A549 (cell line): ENCODE results near the gene ARVCF. TPM values are rescaled to one million over a fixed set of nuclear protein-coding genes. Genes with fewer than 3 reads are reported as not detected.

Source experiments
- ATAC-seq, 2 experiments: fragments of 200-7000 bp in 1 of 2; fragments of >200 bp in 1 of 2; cut with Nextera tagmentation in 1 of 2; cut with Tn5 transposase in 1 of 2; 3 replicates each; pipeline versions ENCODE4 v1.8.0 to v1.9.1; 2018 to 2020; ENCODE audit warnings: mild to moderate bottlenecking in 1 of 2, moderate library complexity in 1 of 2
- CTCF ChIA-PET: fragments of 300-600 bp; sonication (Branson Sonifier 250); formaldehyde crosslinking; extraction: SDS; loops from one replicate; lab custom pipeline; 2021; ENCODE audit warnings: antibody characterized with exemption, inconsistent platforms; lab: Yijun Ruan, JAX
- POLR2A ChIA-PET: fragments of 350-600 bp; formaldehyde crosslinking; extraction: SDS; loops from one replicate; lab custom pipeline; 2021; ENCODE audit warnings: antibody characterized with exemption, inconsistent platforms; lab: Yijun Ruan, JAX
- DNase-seq, 2 experiments: peaks; one replicate each; pipeline versions ENCODE4 v3.0.0 to v3.0.0-alpha.2; 2011 to 2016; ENCODE audit warnings: low read depth in 1 of 2, low spot score in 1 of 2
- FAIRE-seq: peaks from 2 replicates; lab custom pipeline; 2011; peaks lifted over from hg19 to GRCh38; lab: Jason Lieb, UNC
- H3K27ac ChIP-seq, 2 experiments: fragments of >200 bp; sonication (Bioruptor Twin); formaldehyde crosslinking; 3 replicates each; pipeline ENCODE4 v1.5.1; 2016 to 2017
- H3K4me1 ChIP-seq: fragments of >200 bp; sonication (Bioruptor Twin); formaldehyde crosslinking; 3 replicates; pipeline ENCODE4 v1.6.1; 2016
- H3K4me2 ChIP-seq: fragments of >200 bp; sonication (Bioruptor Twin); formaldehyde crosslinking; 3 replicates; pipeline ENCODE4 v1.6.1; 2016
- H3K4me3 ChIP-seq: fragments of >200 bp; sonication (Bioruptor Twin); formaldehyde crosslinking; 3 replicates; pipeline ENCODE4 v1.5.1; 2016
- H3K9me3 ChIP-seq: fragments of >200 bp; sonication (Bioruptor Twin); formaldehyde crosslinking; 3 replicates; pipeline ENCODE4 v1.6.1; 2016
- CBX2 ChIP-seq: fragments of 200-600 bp; sonication (generic); IDR thresholded peaks from 2 replicates; pipeline ENCODE4 v1.6.1; 2016; ENCODE audit warnings: low read depth, mild to moderate bottlenecking, borderline replicate concordance
- HOXB13 ChIP-seq: fragments of 250-450 bp; sonication (Bioruptor Pico); IDR thresholded peaks from 2 replicates; pipeline ENCODE4 v1.5.0; 2020; ENCODE audit warnings: low read depth, mild to moderate bottlenecking, moderate library complexity
- JUN ChIP-seq, 2 experiments: fragments of >200 bp; sonication (Bioruptor Twin); formaldehyde crosslinking; IDR thresholded peaks; 2 replicates in 1 of 2; 3 replicates in 1 of 2; pipeline ENCODE4 v1.6.1; 2016 to 2017
- KDM1A ChIP-seq: fragments of 200-600 bp; sonication (generic); IDR thresholded peaks from 2 replicates; pipeline ENCODE4 v1.6.1; 2016; ENCODE audit warnings: low read depth, mild to moderate bottlenecking
- PHF8 ChIP-seq: fragments of 200-600 bp; sonication (generic); IDR thresholded peaks from 2 replicates; pipeline ENCODE4 v1.6.1; 2016; ENCODE audit warnings: low read depth, mild to moderate bottlenecking, antibody characterized with exemption, moderate library complexity, borderline replicate concordance
- POLR2A ChIP-seq: IDR thresholded peaks from 2 replicates; pipeline ENCODE4 v1.6.1; 2012; ENCODE audit warnings: mild to moderate bottlenecking, low read length
- RARB ChIP-seq: fragments of 250-450 bp; sonication (Bioruptor Pico); IDR thresholded peaks from 2 replicates; pipeline ENCODE4 v1.8.0; 2021; ENCODE audit warnings: mild to moderate bottlenecking, moderate library complexity
- WGBS: methylation state at CpG from one replicate; pipeline ENCODE4 v1.1.6; 2017; ENCODE audit errors: missing lambda C conversion rate; 5-methylcytosine and 5-hydroxymethylcytosine counted together
- polyA plus RNA-seq, 4 experiments: library from polyadenylated mRNA; depleted of rRNA in 3 of 4; stranded (reverse); fragments of >200 nt; fragmentation: RNase III in 1 of 4; extraction: RNeasy Plus Mini Kit Qiagen cat#74134 plus additional on column Dnase treatment in 1 of 4; gene quantifications; 2 replicates in 3 of 4; 3 replicates in 1 of 4; pipeline ENCODE4 v1.2.3, GENCODE V29; 2011 to 2017
- TF ChIP-seq, protein P1 (sequence below): IDR thresholded peaks from 2 replicates; pipeline ENCODE4 v1.6.1; 2012
- TF ChIP-seq, protein P2 (sequence below): fragments of >200 bp; sonication (Bioruptor Twin); formaldehyde crosslinking; IDR thresholded peaks from 3 replicates; pipeline ENCODE4 v1.6.1; 2016
- TF ChIP-seq, protein P3 (sequence below): fragments of 150-350 bp; IDR thresholded peaks from 2 replicates; pipeline ENCODE4 v1.6.1; 2014; ENCODE audit warnings: low read depth, mild to moderate bottlenecking, low read length

ARVCF gene
- polyA plus RNA-seq, 2 of the 4 experiments (the other 2 are of a cell fraction) = 0.81 to 2.1 TPM

DNA sequence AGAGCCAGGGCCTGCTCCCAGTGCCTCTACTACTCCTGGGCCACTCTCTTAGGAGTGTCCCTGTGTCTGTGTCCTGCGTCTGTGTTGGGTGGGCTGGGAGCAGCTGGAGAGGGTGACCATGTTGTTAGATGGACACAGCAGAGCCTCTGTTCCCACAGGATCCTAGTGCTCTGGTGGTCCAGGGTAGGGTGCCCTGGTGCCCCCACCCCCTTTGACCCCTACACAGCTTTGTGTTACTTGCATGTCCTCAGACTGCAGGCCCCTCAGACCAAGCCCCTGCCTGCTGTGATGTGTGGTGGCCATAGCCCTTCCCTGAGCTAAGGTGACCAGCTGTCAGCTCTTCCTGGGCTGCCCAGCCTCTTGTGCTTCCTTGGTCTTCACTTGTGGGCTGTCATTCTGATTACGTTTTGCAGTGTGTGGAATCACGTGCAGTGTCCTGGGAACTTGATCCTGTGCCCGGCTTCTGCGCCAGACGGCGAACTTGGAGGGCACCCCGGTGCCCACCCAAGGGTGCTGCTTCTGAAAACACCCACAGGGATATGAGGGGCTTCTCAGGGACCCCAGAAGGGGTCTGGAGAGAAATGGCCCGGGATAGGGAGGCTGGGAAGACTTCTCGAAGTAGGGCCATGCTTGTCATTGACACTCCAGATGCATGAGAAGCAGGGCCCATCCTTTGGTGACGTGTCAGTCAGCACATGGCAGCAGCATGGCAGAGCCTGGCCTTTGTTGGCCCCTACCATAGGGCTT, 5.8 kb upstream of the ARVCF start (continued):
- TF ChIP-seq CBX2 (no peak), KDM1A (no peak)

DNA sequence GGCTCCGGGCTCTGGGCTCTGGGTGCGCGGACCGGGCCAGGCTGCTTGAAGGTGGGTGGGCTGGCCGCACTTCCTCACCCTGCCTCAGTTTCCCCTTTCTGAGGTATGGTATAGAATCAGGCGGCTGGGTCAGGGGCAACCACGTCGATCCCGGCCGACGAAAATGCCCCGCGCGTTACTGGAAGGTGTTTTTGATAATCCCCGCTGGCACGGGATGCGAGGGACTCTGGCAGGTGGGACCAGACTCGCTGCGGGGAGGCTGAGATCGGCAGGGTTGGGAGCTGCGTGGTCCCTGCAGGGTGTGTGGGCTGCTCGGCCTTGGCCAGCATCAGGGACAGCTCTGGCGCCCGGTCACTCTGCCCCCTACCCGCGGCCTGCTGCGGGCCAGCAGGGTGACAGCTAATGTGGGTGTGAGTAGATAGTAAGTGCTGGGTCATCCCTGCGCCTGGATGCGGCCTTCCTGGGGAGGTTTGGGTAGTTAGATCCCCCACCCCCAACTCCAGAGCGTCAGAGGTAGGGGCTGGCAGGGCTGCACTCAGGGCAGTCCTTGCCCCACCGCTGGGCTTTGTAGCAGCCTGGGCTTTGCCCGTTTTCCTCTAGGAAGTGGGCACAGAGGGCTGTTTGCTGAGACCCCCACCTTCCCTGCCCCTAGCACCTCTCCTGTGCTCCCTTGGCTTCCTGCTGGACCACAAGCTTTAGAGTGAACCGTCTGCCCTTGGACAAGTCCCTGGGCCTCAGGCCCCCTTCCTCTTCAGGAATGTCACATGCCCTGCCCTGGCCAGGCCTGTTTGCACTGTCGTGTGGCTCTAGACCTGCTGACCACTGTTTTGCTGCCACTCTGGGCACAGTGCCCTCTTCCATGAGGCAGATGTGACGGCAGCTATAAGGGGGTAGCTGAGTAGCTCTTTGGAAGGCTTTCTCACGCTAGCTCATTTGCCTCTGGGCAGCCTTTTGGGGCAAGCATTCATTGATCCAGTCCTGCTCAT, 4.9 kb upstream of the ARVCF start:
- CTCF ChIA-PET = interaction anchor here (0.8 to 0.9 kb wide), 2 partner anchors 19 to 291 kb away, joined by 3 to 4 read pairs; no protein-coding TSS in a partner anchor
- peaks cover 14% of the 10 kb centered on the region for H3K4me1 ChIP-seq
- POLR2A ChIA-PET = interaction anchor here (0.7 to 1.5 kb wide), 2 partner anchors 38 to 51 kb away, joined by 3 read pairs; no protein-coding TSS in a partner anchor
- FAIRE-seq (no peak), ATAC-seq (peak; percentile 5 to 9; a peak in 4 of 6 replicates)
- WGBS = 12% methylated on average over 18 of the region's 36 CpGs
- TF ChIP-seq HOXB13 (CRISPR knock-in tag) (no peak), PHF8 (peak; percentile 79; the same call in 1 of the 2 replicates)
- TF ChIP-seq, all 56 proteins: peak for 1
- Histone ChIP-seq H3K4me2 (peak overlapping the region; percentile 92), H3K9me3 (no peaks in the 10 kb centered on the region), H3K27ac (peak overlapping the region; percentile 86 to 96), H3K4me3 (peak overlapping the region; percentile 87)
- no peak for DNase-seq

DNA sequence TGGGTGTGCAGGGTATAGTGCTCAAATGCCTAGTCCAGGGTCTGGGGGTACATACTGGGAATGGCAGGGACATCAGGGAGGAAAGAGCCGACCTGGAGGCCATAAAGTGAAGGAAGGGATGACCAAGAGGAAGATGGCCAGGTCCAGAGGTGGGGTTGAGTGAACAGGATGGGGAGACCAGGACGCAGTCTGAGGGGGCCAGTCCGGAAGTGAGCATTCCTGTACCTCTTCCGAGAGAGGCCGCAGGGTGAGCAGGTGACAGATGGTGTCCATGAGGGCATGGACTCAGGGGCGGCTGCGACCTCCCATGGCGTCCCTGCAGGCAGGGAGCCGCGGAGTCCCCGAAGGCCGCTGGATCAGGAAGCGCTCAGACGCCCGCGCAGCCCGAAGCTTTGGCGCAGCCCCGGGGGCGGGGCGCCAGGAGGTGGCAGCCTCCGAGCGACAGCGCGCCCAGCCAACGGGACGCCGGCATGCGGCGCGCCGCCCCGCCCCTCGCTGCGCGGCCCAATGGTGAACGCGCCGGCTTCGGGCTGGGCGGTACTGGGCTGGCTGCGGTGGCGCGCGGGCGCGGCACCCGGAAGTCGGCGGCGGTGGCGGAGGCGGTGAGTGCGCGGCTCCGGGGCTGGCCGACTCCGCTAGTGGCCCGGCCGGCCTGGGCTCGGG, 4.0 kb upstream of the ARVCF start, which contains the start of gene TANGO2:
TSS of gene TANGO2 (plus strand) at position 578 of the 663 bp plus-strand sequence. CDS start 15,689 bp downstream, outside the sequence.
- DNase-seq (peak; percentile 77 to 83), ATAC-seq (peak; percentile 80 to 91), FAIRE-seq (no peak)
- Histone ChIP-seq H3K9me3 (no peaks in the 10 kb centered on the region), H3K4me3 (peak within 1 kb of the TSS; percentile 87), H3K4me2 (peak within 1 kb of the TSS; percentile 92), H3K4me1 (peaks cover 17% of the 10 kb centered on the region), H3K27ac (peak within 1 kb of the TSS; percentile 86 to 96)
- ChIA-PET POLR2A (interaction anchor here (0.6 to 1.5 kb wide), 2 partner anchors 51 to 65 kb away, joined by 3 read pairs; no protein-coding TSS in a partner anchor), CTCF (interaction anchor here (0.8 to 0.9 kb wide), 2 partner anchors 20 to 290 kb away, joined by 3 to 4 read pairs; no protein-coding TSS in a partner anchor)
- TF ChIP-seq, protein P1, sequence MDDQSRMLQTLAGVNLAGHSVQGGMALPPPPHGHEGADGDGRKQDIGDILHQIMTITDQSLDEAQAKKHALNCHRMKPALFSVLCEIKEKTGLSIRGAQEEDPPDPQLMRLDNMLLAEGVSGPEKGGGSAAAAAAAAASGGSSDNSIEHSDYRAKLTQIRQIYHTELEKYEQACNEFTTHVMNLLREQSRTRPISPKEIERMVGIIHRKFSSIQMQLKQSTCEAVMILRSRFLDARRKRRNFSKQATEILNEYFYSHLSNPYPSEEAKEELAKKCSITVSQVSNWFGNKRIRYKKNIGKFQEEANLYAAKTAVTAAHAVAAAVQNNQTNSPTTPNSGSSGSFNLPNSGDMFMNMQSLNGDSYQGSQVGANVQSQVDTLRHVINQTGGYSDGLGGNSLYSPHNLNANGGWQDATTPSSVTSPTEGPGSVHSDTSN = peak; percentile 92
- TF ChIP-seq, protein P2, sequence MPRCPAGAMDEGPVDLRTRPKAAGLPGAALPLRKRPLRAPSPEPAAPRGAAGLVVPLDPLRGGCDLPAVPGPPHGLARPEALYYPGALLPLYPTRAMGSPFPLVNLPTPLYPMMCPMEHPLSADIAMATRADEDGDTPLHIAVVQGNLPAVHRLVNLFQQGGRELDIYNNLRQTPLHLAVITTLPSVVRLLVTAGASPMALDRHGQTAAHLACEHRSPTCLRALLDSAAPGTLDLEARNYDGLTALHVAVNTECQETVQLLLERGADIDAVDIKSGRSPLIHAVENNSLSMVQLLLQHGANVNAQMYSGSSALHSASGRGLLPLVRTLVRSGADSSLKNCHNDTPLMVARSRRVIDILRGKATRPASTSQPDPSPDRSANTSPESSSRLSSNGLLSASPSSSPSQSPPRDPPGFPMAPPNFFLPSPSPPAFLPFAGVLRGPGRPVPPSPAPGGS = peak; percentile 70; the same call in 1 of the 3 replicates
- TF ChIP-seq, protein P3, sequence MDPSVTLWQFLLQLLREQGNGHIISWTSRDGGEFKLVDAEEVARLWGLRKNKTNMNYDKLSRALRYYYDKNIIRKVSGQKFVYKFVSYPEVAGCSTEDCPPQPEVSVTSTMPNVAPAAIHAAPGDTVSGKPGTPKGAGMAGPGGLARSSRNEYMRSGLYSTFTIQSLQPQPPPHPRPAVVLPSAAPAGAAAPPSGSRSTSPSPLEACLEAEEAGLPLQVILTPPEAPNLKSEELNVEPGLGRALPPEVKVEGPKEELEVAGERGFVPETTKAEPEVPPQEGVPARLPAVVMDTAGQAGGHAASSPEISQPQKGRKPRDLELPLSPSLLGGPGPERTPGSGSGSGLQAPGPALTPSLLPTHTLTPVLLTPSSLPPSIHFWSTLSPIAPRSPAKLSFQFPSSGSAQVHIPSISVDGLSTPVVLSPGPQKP = no peak
- TF ChIP-seq RARB (CRISPR knock-in tag) (no peak), JUN (IDR thresholded peaks at IDR 0.05) (peak in 1 of 2 experiments; percentile 64; a peak in 2 of 5 replicates), POLR2A (peak; percentile 52)
- WGBS = 6% methylated on average over 8 of the region's 61 CpGs
